Skin of body (tissue), 2 donors: ENCODE measurements around the gene FN1. TPM values are rescaled to one million over a fixed set of nuclear protein-coding genes. Genes with fewer than 3 reads are reported as not detected.

Experiments used
- DNase-seq: peaks from one replicate; lab custom pipeline; 2025; lab: John Stamatoyannopoulos, UW
- total RNA-seq: library from RNA; depleted of rRNA; stranded (reverse); fragments of >200 nt; gene quantifications from one replicate; pipeline ENCODE4 v1.2.3, GENCODE V29; 2014

FN1 gene
- 394 TPM for total RNA-seq

- DNase-seq, result peak; percentile 97
These were observed at the start of gene FN1 for GRCh38 chr2:215435870-215436704. FN1 (minus strand) TSS chr2:215436068; CDS start chr2:215435802, 266 bp downstream.

- no peak for DNase-seq
These were observed 49.2 kb upstream of the FN1 start for GRCh38 chr2:215485032-215485431.

- DNase-seq, result no peak
These were observed 48.7 kb upstream of the FN1 start for GRCh38 chr2:215484570-215484969.

- DNase-seq, result no peak
These were observed 47.6 kb upstream of the FN1 start for GRCh38 chr2:215483431-215483830.

GRCh38 chr2:215479536-215480240 is 43.8 kb upstream of the FN1 start:
- DNase-seq, result peak; percentile 66

GRCh38 chr2:215479121-215479520 is 43.3 kb upstream of the FN1 start:
- no peak for DNase-seq

- no peak for DNase-seq
These were observed 40.6 kb upstream of the FN1 start for GRCh38 chr2:215476424-215476823.

- DNase-seq, result peak; percentile 89
These were observed 30.4 kb upstream of the FN1 start for GRCh38 chr2:215466097-215466909.

- DNase-seq, result no peak
These were observed 29.4 kb upstream of the FN1 start for GRCh38 chr2:215465256-215465655.

GRCh38 chr2:215461836-215462532 is 26.1 kb upstream of the FN1 start:
- DNase-seq, result no peak

GRCh38 chr2:215460682-215461382 is 25.0 kb upstream of the FN1 start:
- peak; percentile 82 for DNase-seq

- DNase-seq, result no peak
These were observed 20.1 kb upstream of the FN1 start for GRCh38 chr2:215455958-215456357.

- no peak for DNase-seq
These were observed 18.8 kb upstream of the FN1 start for GRCh38 chr2:215454519-215455246.

- no peak for DNase-seq
These were observed 16.9 kb upstream of the FN1 start for GRCh38 chr2:215452725-215453124.

GRCh38 chr2:215451012-215451756 is 15.3 kb upstream of the FN1 start:
- DNase-seq, result peak; percentile 52

GRCh38 chr2:215450188-215451011 is 14.5 kb upstream of the FN1 start:
- DNase-seq, result no peak

- DNase-seq, result no peak
These were observed 11.8 kb upstream of the FN1 start for GRCh38 chr2:215447673-215448081.

- DNase-seq, result no peak
These were observed 11.2 kb upstream of the FN1 start for GRCh38 chr2:215447056-215447455.
